Tibial nerve (tissue), 4 donors: ENCODE results near the gene TLR5.

Experiments
- CTCF ChIP-seq, 5 experiments: fragments of 200-600 bp in 3 of 5; fragments of 450-650 bp in 2 of 5; sonication (generic) in 3 of 5; IDR thresholded peaks; one replicate each; pipeline ENCODE4 v1.5.1; 2016 to 2019; ENCODE audit warnings: antibody characterized with exemption in 5 of 5, mild to moderate bottlenecking in 3 of 5, moderate library complexity in 2 of 5
- EP300 ChIP-seq, 2 donors: sonication (generic); formaldehyde crosslinking; IDR thresholded peaks; one replicate each; pipeline ENCODE4 v1.6.1; 2017; ENCODE audit warnings: antibody characterized with exemption in 2 of 2, mild to moderate bottlenecking in 1 of 2

- TF ChIP-seq CTCF (IDR thresholded peaks at IDR 0.05), result peak in 3 of 5 experiments; percentile 94 to 98 (median 97)
- peak in 1 of 2 donors; percentile 32 for TF ChIP-seq EP300 (IDR thresholded peaks at IDR 0.05)
Measured at GRCh38 chr1:223133824-223134435, 9.1 kb downstream of the TLR5 start.
